ENCODE data around the gene USP6NL.

Gene USP6NL

DNA sequence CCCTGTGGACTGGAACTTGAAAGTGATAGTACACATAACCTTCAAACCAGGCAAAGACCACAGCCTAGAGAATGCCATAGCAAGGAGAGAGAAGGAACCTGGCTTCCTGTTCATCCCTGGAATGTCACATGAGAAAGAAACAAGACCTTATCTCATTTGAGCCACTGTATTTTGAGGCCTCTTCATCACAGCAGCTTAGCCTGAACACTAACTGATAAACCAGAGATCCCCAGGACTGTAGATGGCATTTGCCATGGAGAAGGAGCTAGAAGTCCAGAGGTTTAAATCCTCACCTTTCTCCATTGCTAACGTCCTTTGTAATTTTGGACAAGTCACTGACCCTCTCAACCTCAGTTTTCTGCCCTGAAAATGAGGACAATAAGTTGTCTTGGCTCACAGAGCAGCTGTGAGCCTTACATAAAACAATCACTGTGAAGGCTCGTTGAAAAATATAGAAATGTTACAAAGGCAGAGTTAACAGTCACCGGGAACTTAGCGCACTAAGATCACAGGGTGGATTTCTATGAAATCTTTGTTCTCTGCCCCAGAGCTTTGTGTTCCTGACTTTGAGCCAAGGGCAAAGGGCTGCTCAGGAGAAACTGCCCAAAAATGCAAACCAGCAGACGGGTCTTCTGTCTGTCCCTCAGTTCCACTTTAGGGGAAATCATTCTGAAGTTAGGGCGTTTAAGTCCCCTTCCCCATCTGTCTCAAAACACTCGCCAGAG is 197.0 kb downstream of the USP6NL start:
- DNase-seq (ENCODE audit: low read depth), result no peak

DNA sequence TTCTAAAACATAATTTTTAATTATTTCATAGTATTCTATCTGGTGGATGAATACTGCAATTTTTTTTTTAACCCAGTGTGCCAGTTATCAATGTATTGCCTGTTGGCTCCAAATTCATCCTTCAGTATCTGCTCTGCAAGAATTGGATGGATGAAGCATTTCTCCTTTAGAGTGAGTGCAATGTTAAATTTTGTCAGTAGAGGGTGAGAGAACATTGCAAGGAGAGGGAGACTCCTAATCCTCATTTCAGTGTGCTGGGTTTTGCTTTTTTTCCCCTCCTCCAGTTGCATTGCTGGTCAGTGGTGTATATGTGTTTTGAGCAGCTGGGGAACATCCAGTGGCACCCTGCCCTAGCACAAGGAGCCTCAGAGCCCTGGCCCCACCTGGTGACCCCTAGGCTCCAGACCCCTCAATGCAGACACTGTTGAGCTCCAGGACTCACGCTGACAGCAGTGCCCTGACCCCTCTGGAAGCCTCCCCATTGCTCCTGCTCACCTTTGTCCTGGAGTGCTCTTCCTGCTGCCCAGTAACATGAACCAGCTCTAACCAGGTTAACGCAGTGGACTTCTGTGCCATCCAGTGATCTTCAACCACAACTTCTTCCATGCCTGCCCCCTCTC is 199.4 kb downstream of the USP6NL start:
- DNase-seq (ENCODE audit: low read depth), result no peak

DNA sequence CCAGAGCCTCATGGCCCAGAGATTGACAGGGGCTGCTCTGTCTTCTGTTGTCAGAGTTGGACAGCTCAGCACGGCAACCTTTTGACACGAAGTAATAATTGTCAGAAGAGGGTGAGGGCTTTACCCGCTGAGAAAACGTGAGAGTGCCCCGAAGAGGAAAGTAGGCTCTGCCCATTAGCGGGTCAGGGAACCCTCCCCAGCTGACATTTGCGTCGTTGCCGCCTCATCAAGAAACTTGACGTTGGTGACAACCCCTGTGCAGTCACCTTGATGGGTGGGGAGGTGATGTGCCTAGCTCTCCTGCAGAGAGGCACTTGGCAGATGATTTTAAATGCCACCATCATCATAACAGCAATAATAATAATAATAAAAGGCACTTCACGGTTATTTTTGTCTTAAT is 202.1 kb downstream of the USP6NL start:
- no peak for DNase-seq (ENCODE audit: low read depth)

DNA sequence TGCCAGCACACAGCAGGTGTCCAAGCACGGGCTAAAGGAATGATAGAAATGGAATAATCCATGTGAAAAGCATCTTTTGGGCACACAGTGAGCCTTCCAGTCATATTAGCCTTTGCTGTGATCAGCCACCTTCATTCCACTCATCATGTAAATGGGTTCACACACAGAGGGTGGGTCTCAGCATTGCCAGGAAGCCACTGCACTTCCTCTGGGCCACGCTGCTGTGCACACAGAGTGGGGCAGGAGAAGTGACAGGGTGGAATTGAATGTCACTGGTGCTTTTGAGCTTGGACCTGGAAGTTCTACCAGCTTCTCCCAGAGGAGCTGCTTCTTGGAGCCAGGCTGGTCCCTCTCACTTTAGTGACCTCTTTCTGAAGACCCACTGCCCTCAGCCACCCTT is 203.5 kb downstream of the USP6NL start:
- no peak for DNase-seq (ENCODE audit: low read depth)

DNA sequence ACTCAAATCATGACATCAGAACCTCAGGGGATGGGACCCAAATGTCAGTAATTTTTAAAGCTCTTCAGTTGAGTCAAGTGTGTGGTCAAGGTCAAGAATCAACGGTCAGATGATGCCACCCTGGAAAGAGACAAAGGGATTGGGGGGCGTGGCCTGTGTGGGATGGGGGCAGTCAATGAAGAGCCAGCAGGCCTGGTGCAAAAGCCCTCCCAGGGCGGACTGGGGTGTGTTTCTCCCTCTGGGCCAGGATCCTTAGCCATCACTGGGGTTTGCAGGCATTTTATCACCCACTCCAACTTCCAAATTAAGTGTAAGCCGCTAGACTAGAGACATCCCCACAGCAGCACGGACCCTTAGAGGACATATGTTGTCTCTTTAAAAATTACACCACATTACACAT is 204.7 kb downstream of the USP6NL start:
- DNase-seq (ENCODE audit: low read depth), result no peak

DNA sequence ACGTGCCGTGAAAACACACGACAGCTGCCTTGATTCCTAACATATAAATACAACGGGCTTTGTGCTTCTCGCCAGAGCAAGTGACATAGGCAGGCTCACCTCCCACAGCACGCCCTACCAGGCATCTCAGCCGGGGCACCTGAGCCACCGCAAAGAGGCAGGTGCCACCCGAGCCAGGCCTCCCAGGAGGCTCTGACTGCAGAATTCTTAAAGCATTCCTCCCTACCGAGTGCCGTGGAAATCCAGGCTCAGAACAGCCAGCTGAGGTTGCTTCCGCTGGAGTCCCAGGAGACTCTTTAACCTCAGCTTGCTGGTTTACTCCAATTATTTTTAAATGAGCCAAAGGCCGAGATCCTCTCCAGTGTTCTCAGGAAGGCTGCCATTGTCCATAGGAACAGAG is 206.5 kb downstream of the USP6NL start:
- DNase-seq (ENCODE audit: low read depth), result no peak

Measured in amniotic epithelial cell (primary cell).